ENCODE measurements around the gene ATP11B. TPM values are rescaled to one million over a fixed set of nuclear protein-coding genes. Genes with fewer than 3 reads are reported as not detected.

The ATP11B gene
- total RNA-seq, 6 donors from 2014 or later = 56.4 to 102 (median 83.2) TPM

GRCh38 chr3:182925330-182925943 is 132.1 kb downstream of the ATP11B start:
- DNase-seq (no peak), ATAC-seq (ENCODE audit: low FRiP score in 2 of 2) (no peak)
- 62 to 81% methylated on average over 4 of the region's 4 CpGs for WGBS, 2 donors
- Histone ChIP-seq H3K27ac (no peak overlapping the region), H3K4me3 (no peak overlapping the region), H3K27me3 (no peaks in the 10 kb centered on the region), H3K9me3 (no peaks in the 10 kb centered on the region), H3K4me1 (peaks cover 0 to 3% (median 0%) of the 10 kb centered on the region in 4 donors), H3K36me3 (no peaks in the 10 kb centered on the region)
- no peak for TF ChIP-seq EP300 (IDR thresholded peaks at IDR 0.05)
- no peak for TF ChIP-seq POLR2AphosphoS5 (IDR thresholded peaks at IDR 0.05)
- TF ChIP-seq POLR2A (IDR thresholded peaks at IDR 0.05) = no peak
- TF ChIP-seq CTCF (IDR thresholded peaks at IDR 0.05) = no peak

- no peak for ATAC-seq (ENCODE audit: low FRiP score in 2 of 2)
- H3K36me3 ChIP-seq = no peaks in the 10 kb centered on the region
Observed at GRCh38 chr3:182925944-182926337, 132.6 kb downstream of the ATP11B start.

GRCh38 chr3:182935803-182936202 is 142.5 kb downstream of the ATP11B start:
- peaks cover 0 to 3% (median 0%) of the 10 kb centered on the region in 4 donors for H3K4me1 ChIP-seq
- TF ChIP-seq POLR2AphosphoS5 (IDR thresholded peaks at IDR 0.05) (no peak), EP300 (IDR thresholded peaks at IDR 0.05) (no peak), CTCF (IDR thresholded peaks at IDR 0.05) (no peak), POLR2A (IDR thresholded peaks at IDR 0.05) (no peak)
- 68% methylated on average over 3 of the region's 3 CpGs for WGBS, 2 donors
- no peaks in the 10 kb centered on the region for H3K27me3 ChIP-seq
- no peak overlapping the region for H3K27ac ChIP-seq
- ATAC-seq (ENCODE audit: low FRiP score in 2 of 2) (no peak), DNase-seq (no peak)
- peaks cover 0 to 12% (median 7%) of the 10 kb centered on the region in 4 donors for H3K9me3 ChIP-seq
- no peak overlapping the region for H3K4me3 ChIP-seq
- H3K36me3 ChIP-seq = peaks cover 0 to 6% (median 0%) of the 10 kb centered on the region in 4 donors

More at GRCh38 chr3:182925944-182926337, 132.6 kb downstream of the ATP11B start:
- Histone ChIP-seq H3K4me3 (no peak overlapping the region), H3K27ac (no peak overlapping the region), H3K27me3 (no peaks in the 10 kb centered on the region), H3K4me1 (peaks cover 0 to 3% (median 0%) of the 10 kb centered on the region in 4 donors), H3K9me3 (no peaks in the 10 kb centered on the region)
- 96 to 97% methylated on average over 3 of the region's 3 CpGs for WGBS, 2 donors
- TF ChIP-seq POLR2AphosphoS5 (IDR thresholded peaks at IDR 0.05) = no peak
- TF ChIP-seq CTCF (IDR thresholded peaks at IDR 0.05) = no peak
- no peak for TF ChIP-seq POLR2A (IDR thresholded peaks at IDR 0.05)
- TF ChIP-seq EP300 (IDR thresholded peaks at IDR 0.05) = no peak
- no peak for DNase-seq

- no peak for ATAC-seq (ENCODE audit: low FRiP score in 2 of 2)
- Histone ChIP-seq H3K36me3 (peaks cover 0 to 6% (median 0%) of the 10 kb centered on the region in 4 donors), H3K4me3 (no peak overlapping the region), H3K27ac (no peak overlapping the region), H3K9me3 (peaks cover 0 to 12% (median 7%) of the 10 kb centered on the region in 4 donors), H3K27me3 (no peaks in the 10 kb centered on the region), H3K4me1 (peaks cover 0 to 3% (median 0%) of the 10 kb centered on the region in 4 donors)
- DNase-seq = no peak
- no peak for TF ChIP-seq POLR2AphosphoS5 (IDR thresholded peaks at IDR 0.05)
- TF ChIP-seq EP300 (IDR thresholded peaks at IDR 0.05) = no peak
- no peak for TF ChIP-seq CTCF (IDR thresholded peaks at IDR 0.05)
- no peak for TF ChIP-seq POLR2A (IDR thresholded peaks at IDR 0.05)
- 94 to 95% methylated on average over 4 of the region's 4 CpGs for WGBS, 2 donors
Observed at GRCh38 chr3:182936239-182936917, 143.1 kb downstream of the ATP11B start.
